ENCODE measurements around the gene MEX3B. TPM values are rescaled to one million over a fixed set of nuclear protein-coding genes. Genes with fewer than 3 reads are reported as not detected.
"Not testable (repeated sequence)": the region's sequence is repeated elsewhere in the genome, so short reads cannot be mapped to it uniquely, and the experiment has no call there.

Gene MEX3B
- total and polyA plus RNA-seq, 8 donors: 2.5 to 14.0 (median 8.4) TPM

GRCh38 chr15:82005239-82005638 is 40.6 kb downstream of the MEX3B start:
- Histone ChIP-seq H3K27me3 (no peaks in the 10 kb centered on the region), H3K4me3 (no peak overlapping the region), H3K36me3 (no peaks in the 10 kb centered on the region), H3K9me3 (peaks cover 0 to 9% of the 10 kb centered on the region in 2 donors), H3K27ac (no peak overlapping the region), H3K4me1 (no peaks in the 10 kb centered on the region)
- ATAC-seq: no peak
- no peak for TF ChIP-seq CTCF (IDR thresholded peaks at IDR 0.05)
- no peak for DNase-seq
- intact Hi-C loops (cut with DNase I): no loop called here

GRCh38 chr15:82003916-82004315 is 41.9 kb downstream of the MEX3B start:
- H3K27ac ChIP-seq: no peak overlapping the region

DNA sequence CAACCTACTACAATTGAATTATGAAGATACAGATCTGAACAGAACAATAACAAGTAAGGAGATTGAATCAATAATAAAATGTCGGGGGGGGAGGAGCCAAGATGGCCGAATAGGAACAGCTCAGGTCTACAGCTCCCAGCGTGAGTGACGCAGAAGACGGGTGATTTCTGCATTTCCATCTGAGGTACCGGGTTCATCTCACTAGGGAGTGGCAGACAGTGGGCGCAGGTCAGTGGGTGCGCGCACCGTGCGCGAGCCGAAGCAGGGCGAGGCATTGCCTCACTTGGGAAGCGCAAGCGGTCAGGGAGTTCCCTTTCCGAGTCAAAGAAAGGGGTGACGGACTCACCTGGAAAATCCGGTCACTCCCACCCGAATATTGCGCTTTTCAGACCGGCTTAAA is 50.7 kb downstream of the MEX3B start:
- DNase-seq; H3K27ac ChIP-seq; H3K27me3 ChIP-seq; H3K4me1 ChIP-seq; intact Hi-C loops (cut with DNase I); H3K36me3 ChIP-seq: not testable (repeated sequence)
- peak; percentile 22 for ATAC-seq
- Histone ChIP-seq H3K9me3 (peaks cover 0 to 14% of the 10 kb centered on the region in 2 donors), H3K4me3 (peak overlapping the region in 1 of 2 donors; percentile 17)

More at GRCh38 chr15:82003916-82004315, 41.9 kb downstream of the MEX3B start:
- Histone ChIP-seq H3K4me3 (no peak overlapping the region), H3K4me1 (no peaks in the 10 kb centered on the region), H3K27me3 (no peaks in the 10 kb centered on the region), H3K36me3 (no peaks in the 10 kb centered on the region), H3K9me3 (peaks cover 0 to 9% of the 10 kb centered on the region in 2 donors)
- ATAC-seq (no peak), DNase-seq (no peak)
- no peak for TF ChIP-seq CTCF (IDR thresholded peaks at IDR 0.05)
- intact Hi-C loops (cut with DNase I): no loop called here

GRCh38 chr15:81992523-81992922 is 53.3 kb downstream of the MEX3B start:
- no peak for TF ChIP-seq CTCF (IDR thresholded peaks at IDR 0.05)
- Histone ChIP-seq H3K9me3 (peaks cover 0 to 14% of the 10 kb centered on the region in 2 donors), H3K27me3 (no peaks in the 10 kb centered on the region), H3K36me3 (no peaks in the 10 kb centered on the region), H3K4me3 (no peak overlapping the region), H3K4me1 (no peaks in the 10 kb centered on the region), H3K27ac (no peak overlapping the region)
- no peak for DNase-seq
- intact Hi-C loops (cut with DNase I): no loop called here
- ATAC-seq: no peak

Other genes with a start within 250 kb of the MEX3B start
- 10 to 100 TPM; 14.7 to 15.8 TPM for gene EFL1, start 216.7 kb upstream of the MEX3B start, total RNA-seq
- gene EFL1, start 216.7 kb upstream of the MEX3B start, polyA plus RNA-seq (ENCODE audit: insufficient read length in 6 of 6): 10 to 100 TPM; 17.3 to 21.8 (median 19.7) TPM
- gene SAXO2, start 216.8 kb upstream of the MEX3B start, total RNA-seq: 1 to 10 TPM; 1.4 to 9.0 TPM
- 10 to 100 TPM in 4 of 6 donors, 1 to 10 TPM in 2; 6.6 to 21.6 (median 15.3) TPM for gene SAXO2, start 216.8 kb upstream of the MEX3B start, polyA plus RNA-seq (ENCODE audit: insufficient read length in 6 of 6)

All from left lung (tissue), 10 donors.